ENCODE data around the gene GON4L. TPM values are rescaled to one million over a fixed set of nuclear protein-coding genes. Genes with fewer than 3 reads are reported as not detected.

The GON4L gene
- total and polyA plus RNA-seq, 2 of the 4 experiments (the other 2 are of a cell fraction) = 21.2 to 30.3 TPM

GRCh38 chr1:155844860-155845421 lies 12.1 kb downstream of the GON4L start:
- Histone ChIP-seq H3K4me3 (ENCODE audit: insufficient read depth, low read depth, low read length) (no peak overlapping the region), H3K9me3 (ENCODE audit: control insufficient read depth, insufficient read depth, low read length) (no peaks in the 10 kb centered on the region), H3K27me3 (ENCODE audit: control insufficient read depth, insufficient read depth, low read length) (no peaks in the 10 kb centered on the region), H3K4ac (ENCODE audit: low read depth, low read length) (no peak overlapping the region), H2AK9ac (replicated peaks; ENCODE audit: low read depth, low read length, poor library complexity) (no peak overlapping the region), H3K36me3 (ENCODE audit: control insufficient read depth, insufficient read depth, low read length) (peaks cover 21% of the 10 kb centered on the region), H2BK15ac (ENCODE audit: low read depth, low read length) (no peak overlapping the region), H2BK20ac (ENCODE audit: low read depth, low read length) (no peak overlapping the region), H2BK5ac (ENCODE audit: low read depth, low read length, poor library complexity, severe bottlenecking) (no peak overlapping the region), H4K5ac (ENCODE audit: low read depth, low read length) (no peak overlapping the region), H3K56ac (ENCODE audit: extremely low read depth, insufficient read depth, low read length) (no peak overlapping the region), H3K9me1 (ENCODE audit: insufficient read depth, low read length) (peaks cover 17% of the 10 kb centered on the region), H3K18ac (ENCODE audit: low read depth, low read length) (no peak overlapping the region), H4K8ac (ENCODE audit: low read depth in 2 of 2, low read length in 2 of 2) (no peak overlapping the region), H3K4me1 (ENCODE audit: control insufficient read depth, insufficient read depth, low read length) (peaks cover 2% of the 10 kb centered on the region; the same call in 1 of the 2 replicates), H4K91ac (ENCODE audit: insufficient read depth, low read depth, low read length) (no peak overlapping the region), H3K23ac (ENCODE audit: low read depth, low read length) (peak overlapping the region; percentile 59; the same call in 1 of the 2 replicates), H2AFZ (replicated peaks; ENCODE audit: low read length, poor library complexity) (no peak overlapping the region), H3K27ac (ENCODE audit: insufficient read depth, low read length) (no peak overlapping the region), H4K20me1 (ENCODE audit: insufficient read depth, low read length) (peaks cover 34% of the 10 kb centered on the region), H3K79me1 (ENCODE audit: low read depth in 1 of 2, low read length in 2 of 2) (peaks cover 26 to 67% of the 10 kb centered on the region in 2 experiments), H2BK120ac (ENCODE audit: low read depth, low read length) (no peak overlapping the region), H3K4me2 (ENCODE audit: low read depth, low read length) (no peak overlapping the region), H3K9ac (ENCODE audit: low read depth, low read length) (no peak overlapping the region), H2AK5ac (ENCODE audit: low read depth, low read length) (no peak overlapping the region), H3K14ac (replicated peaks; ENCODE audit: low read depth, low read length) (no peak overlapping the region)
- in situ Hi-C loops (cut with MboI; ENCODE audit: low sequenced_read_pairs) = no loop called here
- TF ChIP-seq MXI1 (IDR thresholded peaks at IDR 0.05; ENCODE audit: borderline replicate concordance, low read depth, low read length) = no peak
- TF ChIP-seq RFX5 (IDR thresholded peaks at IDR 0.05; ENCODE audit: low read depth, low read length) = no peak
- TF ChIP-seq POLR2A (IDR thresholded peaks at IDR 0.05; ENCODE audit: low read depth, low read length) = no peak
- no peak for TF ChIP-seq ELK1 (IDR thresholded peaks at IDR 0.05; ENCODE audit: borderline replicate concordance, low read depth, low read length)
- no peak for TF ChIP-seq BHLHE40 (IDR thresholded peaks at IDR 0.05; ENCODE audit: low read depth, low read length)
- no peak for TF ChIP-seq MAZ (IDR thresholded peaks at IDR 0.05; ENCODE audit: borderline replicate concordance, low read depth, low read length)
- no peak for TF ChIP-seq USF2 (IDR thresholded peaks at IDR 0.05; ENCODE audit: low read depth, low read length)
- TF ChIP-seq CEBPB (IDR thresholded peaks at IDR 0.05; ENCODE audit: low read depth, low read length) = no peak
- TF ChIP-seq MAFK (IDR thresholded peaks at IDR 0.05; ENCODE audit: low read depth, low read length) = no peak
- TF ChIP-seq SMC3 (IDR thresholded peaks at IDR 0.05; ENCODE audit: low read depth, low read length) = no peak
- no peak for TF ChIP-seq NFE2L2 (IDR thresholded peaks at IDR 0.05; ENCODE audit: low read depth, low read length)
- TF ChIP-seq CHD1 (IDR thresholded peaks at IDR 0.05; ENCODE audit: low read depth, low read length) = no peak
- no peak for TF ChIP-seq RCOR1 (IDR thresholded peaks at IDR 0.05; ENCODE audit: insufficient replicate concordance, low read length)
- ChIA-PET POLR2A (ENCODE audit: unreplicated experiment) (no interaction called here), CTCF (no interaction called here)
- no TSS peak for BruUV-seq (replicated peaks)
- DNase-seq (no peak), ATAC-seq (ENCODE audit: low read depth) (no peak)
- WGBS, 2 experiments (ENCODE audit: extremely low coverage in 2 of 2, insufficient read length in 1 of 2) = no CpG with 5 or more reads among the region's 1 CpG
- intact Hi-C loops (cut with micrococcal nuclease) = no loop called here
- dilution Hi-C loops (cut with HindIII; ENCODE audit: low sequenced_read_pairs, unreplicated experiment) = no loop called here

All from IMR-90 (cell line).